ENCODE measurements around the gene ZNF454.

Gene ZNF454

GRCh38 chr5:178941361-178941760, 363 bp downstream of the ZNF454 start:
- ChIA-PET CTCF (no interaction called here), POLR2A (no interaction called here)
- TF ChIP-seq CTCF (IDR thresholded peaks at IDR 0.05; ENCODE audit: control extremely low read depth, extremely low read depth, low read depth, missing control alignments) = no peak
- no peak for DNase-seq (ENCODE audit: extremely low spot score)

GRCh38 chr5:178965465-178966055, 24.6 kb downstream of the ZNF454 start:
- ChIA-PET POLR2A (no interaction called here), CTCF (no interaction called here)
- TF ChIP-seq CTCF (IDR thresholded peaks at IDR 0.05; ENCODE audit: control extremely low read depth, extremely low read depth, low read depth, missing control alignments) = no peak
- no peak for DNase-seq (ENCODE audit: extremely low spot score)

- no peak for TF ChIP-seq CTCF (IDR thresholded peaks at IDR 0.05; ENCODE audit: control extremely low read depth, extremely low read depth, low read depth, missing control alignments)
- ChIA-PET POLR2A (no interaction called here), CTCF (no interaction called here)
- no peak for DNase-seq (ENCODE audit: extremely low spot score)
These were observed 40.4 kb downstream of the ZNF454 start for GRCh38 chr5:178981381-178981780.

GRCh38 chr5:178982941-178983340, 41.9 kb downstream of the ZNF454 start:
- POLR2A ChIA-PET = no interaction called here
- TF ChIP-seq CTCF (IDR thresholded peaks at IDR 0.05; ENCODE audit: control extremely low read depth, extremely low read depth, low read depth, missing control alignments) = no peak
- CTCF ChIA-PET = no interaction called here
- DNase-seq (ENCODE audit: extremely low spot score) = no peak

- DNase-seq (ENCODE audit: extremely low spot score) = no peak
- POLR2A ChIA-PET = no interaction called here
- CTCF ChIA-PET = no interaction called here
- no peak for TF ChIP-seq CTCF (IDR thresholded peaks at IDR 0.05; ENCODE audit: control extremely low read depth, extremely low read depth, low read depth, missing control alignments)
These were observed 42.7 kb downstream of the ZNF454 start for GRCh38 chr5:178983728-178984127.

GRCh38 chr5:178984145-178985072, 43.4 kb downstream of the ZNF454 start:
- no peak for DNase-seq (ENCODE audit: extremely low spot score)
- no peak for TF ChIP-seq CTCF (IDR thresholded peaks at IDR 0.05; ENCODE audit: control extremely low read depth, extremely low read depth, low read depth, missing control alignments)
- ChIA-PET CTCF (no interaction called here), POLR2A (no interaction called here)
